Endothelial cell of umbilical vein (primary cell): ENCODE data around the gene PPP1R16B. TPM values are rescaled to one million over a fixed set of nuclear protein-coding genes. Genes with fewer than 3 reads are reported as not detected.

Experiments
- BruUV-seq: library from RNA; stranded (reverse); fragments of 400-500 nt; replicated peaks from 2 replicates; lab custom pipeline; 2021; lab: Mats Ljungman, UMichigan
- CTCF ChIA-PET: fragments of 300-600, 350-600 bp; sonication (Branson Sonifier 250); formaldehyde crosslinking; loops from one replicate; lab custom pipeline; 2021; ENCODE audit warnings: antibody characterized with exemption, inconsistent platforms; lab: Charles Lee
- POLR2A ChIA-PET: fragments of 300-600, 350-600 bp; sonication (Branson Sonifier 250); formaldehyde crosslinking; loops from one replicate; lab custom pipeline; 2021; ENCODE audit warnings: antibody characterized with exemption, inconsistent platforms; lab: Charles Lee
- DNase-seq: peaks from one replicate; pipeline ENCODE4 v3.0.0-alpha.2; 2011; ENCODE audit warnings: low read depth, low spot score
- FAIRE-seq: peaks from 2 replicates; lab custom pipeline; 2011; peaks lifted over from hg19 to GRCh38; lab: Jason Lieb, UNC
- H2AFZ ChIP-seq: 2 replicates; pipeline ENCODE4 v1.6.0; 2012; ENCODE audit warnings: low read depth, low read length, control low read depth, inconsistent platforms
- H3K27ac ChIP-seq: 2 replicates; pipeline ENCODE4 v1.5.1; 2011; ENCODE audit warnings: low read depth, mild to moderate bottlenecking, control low read depth, low read length, moderate library complexity; ENCODE audit not compliant: insufficient read depth
- H3K27me3 ChIP-seq, 2 experiments: 2 replicates each; pipeline versions ENCODE4 v1.6.0 to v1.6.1; 2011; ENCODE audit warnings: low read length in 2 of 2, mixed read lengths in 1 of 2; ENCODE audit not compliant: control insufficient read depth in 2 of 2, insufficient read depth in 2 of 2
- H3K36me3 ChIP-seq, 2 experiments: 2 replicates in 1 of 2; 3 replicates in 1 of 2; pipeline ENCODE4 v1.5.1; 2011; ENCODE audit warnings: low read length in 2 of 2, mild to moderate bottlenecking in 1 of 2, moderate library complexity in 1 of 2; ENCODE audit not compliant: control insufficient read depth in 2 of 2, insufficient read depth in 2 of 2; ENCODE audit errors: extremely low read depth in 1 of 2
- H3K4me1 ChIP-seq: 3 replicates; pipeline ENCODE4 v1.5.1; 2011; ENCODE audit warnings: mild to moderate bottlenecking, low read length; ENCODE audit not compliant: control insufficient read depth, insufficient read depth; ENCODE audit errors: extremely low read depth
- H3K4me2 ChIP-seq: 2 replicates; pipeline ENCODE4 v1.6.1; 2011; ENCODE audit warnings: low read length, control low read depth, mixed read lengths; ENCODE audit not compliant: insufficient read depth
- H3K4me3 ChIP-seq, 3 experiments: fragments of 200-600 bp in 1 of 3; sonication (generic), shearing (Covaris generic) in 1 of 3; replicated peaks in 1 of 3; 2 replicates each; pipeline ENCODE4 v1.5.1; 2011 to 2016; ENCODE audit warnings: control low read depth in 3 of 3, low read length in 3 of 3, mild to moderate bottlenecking in 2 of 3, inconsistent platforms in 1 of 3, low read depth in 1 of 3, moderate library complexity in 1 of 3; ENCODE audit not compliant: insufficient read depth in 1 of 3
- H3K79me2 ChIP-seq: 2 replicates; pipeline ENCODE4 v1.6.0; 2012; ENCODE audit warnings: low read length, inconsistent platforms; ENCODE audit not compliant: control insufficient read depth, insufficient read depth
- H3K9ac ChIP-seq: replicated peaks from 2 replicates; pipeline ENCODE3; 2011; ENCODE audit warnings: low read length, control low read depth; ENCODE audit not compliant: insufficient read depth; ENCODE audit errors: extremely low read depth
- H3K9me1 ChIP-seq: replicated peaks from 3 replicates; pipeline ENCODE4 v1.6.0; 2011; ENCODE audit warnings: mild to moderate bottlenecking, low read length; ENCODE audit not compliant: control insufficient read depth, insufficient read depth; ENCODE audit errors: extremely low read depth
- H3K9me3 ChIP-seq: replicated peaks from 2 replicates; pipeline ENCODE4 v1.5.1; 2012; ENCODE audit warnings: low read length, inconsistent platforms; ENCODE audit not compliant: control insufficient read depth, insufficient read depth
- H4K20me1 ChIP-seq: replicated peaks from 2 replicates; pipeline ENCODE3; 2011; ENCODE audit warnings: mild to moderate bottlenecking, low read length; ENCODE audit not compliant: control insufficient read depth, insufficient read depth; ENCODE audit errors: extremely low read depth
- EZH2 ChIP-seq: IDR thresholded peaks from 2 replicates; pipeline ENCODE4 v1.6.1; 2012; ENCODE audit warnings: borderline replicate concordance, low read depth, mild to moderate bottlenecking, moderate library complexity, low read length, inconsistent platforms; ENCODE audit not compliant: severe bottlenecking
- FOS ChIP-seq: IDR thresholded peaks from 2 replicates; pipeline ENCODE4 v1.6.1; 2011; ENCODE audit warnings: mild to moderate bottlenecking, low read length, moderate library complexity, borderline replicate concordance; ENCODE audit not compliant: insufficient read depth
- GATA2 ChIP-seq: IDR thresholded peaks from 2 replicates; pipeline ENCODE4 v1.7.0; 2011; ENCODE audit warnings: low read depth, mild to moderate bottlenecking, moderate library complexity, mixed read lengths, low read length; ENCODE audit not compliant: insufficient read length, insufficient read depth
- JUN ChIP-seq: IDR thresholded peaks from 2 replicates; pipeline ENCODE4 v1.6.1; 2011; ENCODE audit warnings: borderline replicate concordance, low read depth; ENCODE audit not compliant: insufficient read length, insufficient read depth
- MYC ChIP-seq: IDR thresholded peaks from one replicate; pipeline ENCODE4 v1.6.1; 2011; ENCODE audit warnings: mild to moderate bottlenecking, low read depth, low read length
- POLR2A ChIP-seq: IDR thresholded peaks from 2 replicates; pipeline ENCODE4 v1.6.1; 2012; ENCODE audit warnings: low read depth, mild to moderate bottlenecking, control low read depth, low read length
- POLR2AphosphoS5 ChIP-seq: IDR thresholded peaks from 2 replicates; pipeline ENCODE4 v1.6.1; 2012; ENCODE audit warnings: low read depth, mild to moderate bottlenecking, control low read depth, low read length, moderate library complexity; ENCODE audit not compliant: insufficient read depth
- dilution Hi-C: fragments of 300-500 bp; cut with MboI; formaldehyde crosslinking; loops from one replicate; pipeline ENCODE4 v1.15.0; 2019; ENCODE audit warnings: low sequenced_read_pairs; ENCODE audit not compliant: extremely low pct_ligation_motif_present
- intact Hi-C: fragments of 100-400 bp; cut with micrococcal nuclease; formaldehyde crosslinking; loops from one replicate; pipeline ENCODE4 v1.10.0; 2022
- polyA plus RNA-seq, 4 experiments: library from polyadenylated mRNA; depleted of rRNA in 3 of 4; stranded (reverse) in 3 of 4; unstranded in 1 of 4; fragments of >200 nt; gene quantifications; 2 replicates each; pipeline versions ENCODE4 v1.2.1 to v1.2.3, GENCODE V29; 2011 to 2012; ENCODE audit warnings: missing spikeins in 1 of 4
- total RNA-seq: library from RNA; stranded (reverse); gene quantifications from 2 replicates; pipeline ENCODE4 v1.2.3, GENCODE V29; 2021
- TF ChIP-seq, protein P1 (sequence below), 2 donors: IDR thresholded peaks; 1 replicate in 1 of 2; 2 replicates in 1 of 2; pipeline ENCODE4 v1.5.1; 2011; ENCODE audit warnings: low read length in 2 of 2, mild to moderate bottlenecking in 2 of 2, moderate library complexity in 2 of 2, control low read depth in 1 of 2, inconsistent platforms in 1 of 2, low read depth in 1 of 2; ENCODE audit not compliant: insufficient read depth in 1 of 2; ENCODE audit errors: extremely low read depth in 1 of 2
- TF ChIP-seq, protein P2 (sequence below): IDR thresholded peaks from 2 replicates; pipeline ENCODE4 v1.6.1; 2011; ENCODE audit not compliant: insufficient read depth, insufficient read length

The PPP1R16B gene
- total and polyA plus RNA-seq, 2 donors (not counting 3 experiments of a cell fraction or from before 2014, with no cell fraction given), result 34.7 to 68.1 TPM

- H4K20me1 ChIP-seq, result no peaks in the 10 kb centered on the region
- peaks cover 0 to 3% of the 10 kb centered on the region in 2 experiments for H3K27me3 ChIP-seq
- POLR2A ChIA-PET, result no interaction called here
- intact Hi-C loops (no loop called here), dilution Hi-C loops (no loop called here)
- no peaks in the 10 kb centered on the region for H3K9me3 ChIP-seq
- TF ChIP-seq, protein P1, sequence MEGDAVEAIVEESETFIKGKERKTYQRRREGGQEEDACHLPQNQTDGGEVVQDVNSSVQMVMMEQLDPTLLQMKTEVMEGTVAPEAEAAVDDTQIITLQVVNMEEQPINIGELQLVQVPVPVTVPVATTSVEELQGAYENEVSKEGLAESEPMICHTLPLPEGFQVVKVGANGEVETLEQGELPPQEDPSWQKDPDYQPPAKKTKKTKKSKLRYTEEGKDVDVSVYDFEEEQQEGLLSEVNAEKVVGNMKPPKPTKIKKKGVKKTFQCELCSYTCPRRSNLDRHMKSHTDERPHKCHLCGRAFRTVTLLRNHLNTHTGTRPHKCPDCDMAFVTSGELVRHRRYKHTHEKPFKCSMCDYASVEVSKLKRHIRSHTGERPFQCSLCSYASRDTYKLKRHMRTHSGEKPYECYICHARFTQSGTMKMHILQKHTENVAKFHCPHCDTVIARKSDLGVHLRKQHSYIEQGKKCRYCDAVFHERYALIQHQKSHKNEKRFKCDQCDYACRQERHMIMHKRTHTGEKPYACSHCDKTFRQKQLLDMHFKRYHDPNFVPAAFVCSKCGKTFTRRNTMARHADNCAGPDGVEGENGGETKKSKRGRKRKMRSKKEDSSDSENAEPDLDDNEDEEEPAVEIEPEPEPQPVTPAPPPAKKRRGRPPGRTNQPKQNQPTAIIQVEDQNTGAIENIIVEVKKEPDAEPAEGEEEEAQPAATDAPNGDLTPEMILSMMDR (IDR thresholded peaks at IDR 0.05; ENCODE audit: extremely low read depth in 1 of 2, insufficient read depth in 1 of 2, low read depth in 1 of 2, low read length in 2 of 2), result no peak
- TF ChIP-seq GATA2 (no peak), EZH2 (no peak), JUN (no peak), POLR2AphosphoS5 (no peak), MYC (no peak), FOS (no peak), POLR2A (no peak)
- TF ChIP-seq, protein P2, sequence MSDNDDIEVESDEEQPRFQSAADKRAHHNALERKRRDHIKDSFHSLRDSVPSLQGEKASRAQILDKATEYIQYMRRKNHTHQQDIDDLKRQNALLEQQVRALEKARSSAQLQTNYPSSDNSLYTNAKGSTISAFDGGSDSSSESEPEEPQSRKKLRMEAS, result no peak
- no peaks in the 10 kb centered on the region for H3K4me1 ChIP-seq
- H3K9ac ChIP-seq, result no peak overlapping the region
- H3K9me1 ChIP-seq, result no peaks in the 10 kb centered on the region
- H3K79me2 ChIP-seq, result no peaks in the 10 kb centered on the region
- no peak overlapping the region for H3K4me3 ChIP-seq
- H3K36me3 ChIP-seq, result peaks cover 0 to 26% of the 10 kb centered on the region in 2 experiments
- no peak for FAIRE-seq
- no peak overlapping the region for H3K27ac ChIP-seq
- CTCF ChIA-PET, result no interaction called here
- no peak for DNase-seq
- BruUV-seq, result no TSS peak
- no peak overlapping the region for H3K4me2 ChIP-seq
- no peak overlapping the region for H2AFZ ChIP-seq
These were observed 114.9 kb downstream of the PPP1R16B start for GRCh38 chr20:38920411-38920810.
